ENCODE results near the gene STK36.

GRCh38 chr2:218717262-218717661 lies 45.4 kb downstream of the STK36 start:
- TF ChIP-seq, protein P1, sequence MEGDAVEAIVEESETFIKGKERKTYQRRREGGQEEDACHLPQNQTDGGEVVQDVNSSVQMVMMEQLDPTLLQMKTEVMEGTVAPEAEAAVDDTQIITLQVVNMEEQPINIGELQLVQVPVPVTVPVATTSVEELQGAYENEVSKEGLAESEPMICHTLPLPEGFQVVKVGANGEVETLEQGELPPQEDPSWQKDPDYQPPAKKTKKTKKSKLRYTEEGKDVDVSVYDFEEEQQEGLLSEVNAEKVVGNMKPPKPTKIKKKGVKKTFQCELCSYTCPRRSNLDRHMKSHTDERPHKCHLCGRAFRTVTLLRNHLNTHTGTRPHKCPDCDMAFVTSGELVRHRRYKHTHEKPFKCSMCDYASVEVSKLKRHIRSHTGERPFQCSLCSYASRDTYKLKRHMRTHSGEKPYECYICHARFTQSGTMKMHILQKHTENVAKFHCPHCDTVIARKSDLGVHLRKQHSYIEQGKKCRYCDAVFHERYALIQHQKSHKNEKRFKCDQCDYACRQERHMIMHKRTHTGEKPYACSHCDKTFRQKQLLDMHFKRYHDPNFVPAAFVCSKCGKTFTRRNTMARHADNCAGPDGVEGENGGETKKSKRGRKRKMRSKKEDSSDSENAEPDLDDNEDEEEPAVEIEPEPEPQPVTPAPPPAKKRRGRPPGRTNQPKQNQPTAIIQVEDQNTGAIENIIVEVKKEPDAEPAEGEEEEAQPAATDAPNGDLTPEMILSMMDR (conservative IDR thresholded peaks at IDR 0.05 in 1 of 2, IDR thresholded peaks at IDR 0.05 in 1 of 2; ENCODE audit: extremely low read depth in 1 of 2, insufficient read depth in 1 of 2, low read depth in 1 of 2, low read length in 2 of 2), result no peak
- TF ChIP-seq EZH2 (IDR thresholded peaks at IDR 0.05; ENCODE audit: borderline replicate concordance, low read length), result no peak

All from mammary epithelial cell (primary cell).